ENCODE results near the gene KRTAP10-4. TPM values are rescaled to one million over a fixed set of nuclear protein-coding genes. Genes with fewer than 3 reads are reported as not detected.
A peak's percentile ranks its signal among the peaks of the same experiment; 100 is the strongest.

Gene KRTAP10-4
- total RNA-seq, 1 donor from 2014 or later: not detected

DNA sequence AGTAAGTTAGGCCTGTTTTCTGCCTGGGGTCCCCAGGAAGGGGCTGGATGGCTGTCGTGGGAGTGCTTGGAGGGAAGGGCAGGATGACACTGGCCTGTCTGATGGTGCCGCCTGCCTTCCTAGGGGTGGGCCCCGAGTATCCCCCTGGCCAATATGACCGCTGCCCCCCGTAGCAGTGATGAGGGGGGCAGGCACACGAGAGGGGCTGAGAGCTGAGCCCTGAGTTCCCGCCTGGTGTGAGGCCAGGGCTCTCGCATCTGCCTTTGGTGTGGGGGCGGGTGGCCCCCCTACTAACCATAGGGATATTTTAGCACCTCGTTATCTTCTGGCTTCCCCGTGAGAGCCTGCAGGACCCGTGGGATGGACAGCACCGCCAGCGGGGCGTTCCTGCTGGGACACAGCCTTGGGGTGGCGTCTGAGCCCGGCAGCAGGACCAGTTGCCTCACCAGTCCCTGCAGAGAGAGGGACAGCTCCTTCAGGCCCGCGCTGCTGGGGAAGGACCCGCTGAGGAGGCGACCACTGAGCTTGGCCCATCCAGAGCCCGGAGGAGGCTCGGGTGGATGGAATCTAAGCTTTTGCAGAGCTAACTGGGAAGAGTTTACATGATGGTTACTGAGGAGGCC lies 43.9 kb upstream of the KRTAP10-4 start:
- Mint-ChIP-seq H3K4me3 (ENCODE audit: unreplicated experiment) (no peak overlapping the region), H3K9me3 (ENCODE audit: unreplicated experiment) (no peaks in the 10 kb centered on the region)
- no peak for DNase-seq (ENCODE audit: low spot score)

DNA sequence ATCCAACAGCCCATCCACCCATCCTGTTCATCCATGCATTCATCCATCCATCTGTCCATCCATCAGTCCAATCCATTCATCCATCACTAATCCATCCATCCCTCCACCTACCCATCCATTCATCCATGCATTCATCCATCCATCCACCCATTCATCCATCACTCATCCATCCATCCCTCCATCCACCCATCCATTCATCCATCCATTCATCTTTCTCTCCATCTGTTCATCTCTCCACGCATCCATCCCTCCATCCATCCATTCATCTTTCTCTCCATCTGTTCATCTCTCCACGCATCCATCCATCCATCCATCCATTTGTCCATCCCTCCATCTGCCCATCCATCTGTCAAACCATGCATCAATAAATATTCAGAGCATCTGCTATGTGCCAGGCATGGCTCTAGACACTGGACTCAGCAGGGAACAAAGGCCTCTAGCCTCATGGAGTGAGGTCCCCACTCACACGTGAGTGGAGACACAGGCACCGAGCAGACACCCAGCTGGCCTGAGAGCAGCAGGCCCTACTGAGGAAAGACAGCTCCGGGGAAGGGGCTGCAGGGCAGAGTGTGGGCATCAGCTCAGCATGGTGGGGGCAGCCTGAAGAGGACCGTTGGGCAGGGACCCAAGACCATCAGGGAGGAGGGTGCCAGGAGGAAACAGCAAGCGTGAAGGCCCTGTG lies 43.2 kb upstream of the KRTAP10-4 start:
- Mint-ChIP-seq H3K27me3 (ENCODE audit: unreplicated experiment) (peaks cover 14% of the 10 kb centered on the region), H3K4me3 (ENCODE audit: unreplicated experiment) (peak overlapping the region; percentile 13), H3K9me3 (ENCODE audit: unreplicated experiment) (no peaks in the 10 kb centered on the region), H3K27ac (ENCODE audit: unreplicated experiment) (peak overlapping the region; percentile 39), H3K36me3 (ENCODE audit: low read depth, unreplicated experiment) (peaks cover 10% of the 10 kb centered on the region), H3K4me1 (ENCODE audit: unreplicated experiment) (no peaks in the 10 kb centered on the region)
- DNase-seq (ENCODE audit: low spot score): no peak
- TF ChIP-seq, protein P1, sequence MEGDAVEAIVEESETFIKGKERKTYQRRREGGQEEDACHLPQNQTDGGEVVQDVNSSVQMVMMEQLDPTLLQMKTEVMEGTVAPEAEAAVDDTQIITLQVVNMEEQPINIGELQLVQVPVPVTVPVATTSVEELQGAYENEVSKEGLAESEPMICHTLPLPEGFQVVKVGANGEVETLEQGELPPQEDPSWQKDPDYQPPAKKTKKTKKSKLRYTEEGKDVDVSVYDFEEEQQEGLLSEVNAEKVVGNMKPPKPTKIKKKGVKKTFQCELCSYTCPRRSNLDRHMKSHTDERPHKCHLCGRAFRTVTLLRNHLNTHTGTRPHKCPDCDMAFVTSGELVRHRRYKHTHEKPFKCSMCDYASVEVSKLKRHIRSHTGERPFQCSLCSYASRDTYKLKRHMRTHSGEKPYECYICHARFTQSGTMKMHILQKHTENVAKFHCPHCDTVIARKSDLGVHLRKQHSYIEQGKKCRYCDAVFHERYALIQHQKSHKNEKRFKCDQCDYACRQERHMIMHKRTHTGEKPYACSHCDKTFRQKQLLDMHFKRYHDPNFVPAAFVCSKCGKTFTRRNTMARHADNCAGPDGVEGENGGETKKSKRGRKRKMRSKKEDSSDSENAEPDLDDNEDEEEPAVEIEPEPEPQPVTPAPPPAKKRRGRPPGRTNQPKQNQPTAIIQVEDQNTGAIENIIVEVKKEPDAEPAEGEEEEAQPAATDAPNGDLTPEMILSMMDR (IDR thresholded peaks at IDR 0.05; ENCODE audit: unreplicated experiment): no peak

More for the DNA sequence above, 43.9 kb upstream of the KRTAP10-4 start:
- Mint-ChIP-seq H3K27ac (ENCODE audit: unreplicated experiment) (no peak overlapping the region), H3K4me1 (ENCODE audit: unreplicated experiment) (no peaks in the 10 kb centered on the region), H3K27me3 (ENCODE audit: unreplicated experiment) (peaks cover 10% of the 10 kb centered on the region), H3K36me3 (ENCODE audit: low read depth, unreplicated experiment) (peaks cover 6% of the 10 kb centered on the region)
- TF ChIP-seq, protein P1 (IDR thresholded peaks at IDR 0.05; ENCODE audit: unreplicated experiment): no peak

DNA sequence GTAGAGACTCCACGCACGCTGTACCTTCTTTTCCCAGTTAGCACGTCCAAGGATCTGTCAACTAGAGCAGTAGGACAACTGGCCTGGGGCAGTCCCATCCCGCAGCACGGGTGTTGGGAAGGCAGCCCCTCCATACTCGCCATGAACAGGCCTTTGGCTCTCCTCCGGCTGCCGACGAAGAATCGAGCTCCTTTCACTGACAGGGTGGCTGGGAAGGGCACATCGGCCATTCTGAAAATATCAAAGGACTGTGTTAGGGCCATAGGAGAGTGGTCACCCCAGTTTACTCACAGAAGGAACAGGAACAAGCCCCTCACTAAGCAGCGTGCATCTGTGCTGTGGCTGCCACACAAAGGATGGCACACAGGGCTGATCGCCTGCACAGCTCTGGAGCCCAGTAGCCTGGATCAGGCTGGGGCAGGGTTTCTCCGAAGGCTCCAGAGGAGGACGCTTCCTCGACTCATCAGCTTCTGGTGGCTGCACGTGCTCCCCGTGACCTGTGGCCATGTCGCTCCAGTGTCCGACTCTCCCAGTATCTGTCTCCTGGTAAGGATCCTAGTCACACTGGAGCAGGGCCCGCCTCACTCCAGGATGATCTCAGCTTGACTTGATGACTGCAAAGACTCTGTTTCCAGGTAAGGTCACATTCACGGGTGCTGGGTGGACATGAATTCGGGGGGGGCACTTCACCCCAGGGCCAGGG lies 42.5 kb upstream of the KRTAP10-4 start:
- H3K36me3 Mint-ChIP-seq (ENCODE audit: low read depth, unreplicated experiment): peaks cover 10% of the 10 kb centered on the region
- peaks cover 14% of the 10 kb centered on the region for H3K27me3 Mint-ChIP-seq (ENCODE audit: unreplicated experiment)
- H3K4me3 Mint-ChIP-seq (ENCODE audit: unreplicated experiment): no peak overlapping the region
- no peak for DNase-seq (ENCODE audit: low spot score)
- H3K9me3 Mint-ChIP-seq (ENCODE audit: unreplicated experiment): no peaks in the 10 kb centered on the region
- H3K27ac Mint-ChIP-seq (ENCODE audit: unreplicated experiment): no peak overlapping the region
- no peaks in the 10 kb centered on the region for H3K4me1 Mint-ChIP-seq (ENCODE audit: unreplicated experiment)
- TF ChIP-seq, protein P1 (IDR thresholded peaks at IDR 0.05; ENCODE audit: unreplicated experiment): no peak

DNA sequence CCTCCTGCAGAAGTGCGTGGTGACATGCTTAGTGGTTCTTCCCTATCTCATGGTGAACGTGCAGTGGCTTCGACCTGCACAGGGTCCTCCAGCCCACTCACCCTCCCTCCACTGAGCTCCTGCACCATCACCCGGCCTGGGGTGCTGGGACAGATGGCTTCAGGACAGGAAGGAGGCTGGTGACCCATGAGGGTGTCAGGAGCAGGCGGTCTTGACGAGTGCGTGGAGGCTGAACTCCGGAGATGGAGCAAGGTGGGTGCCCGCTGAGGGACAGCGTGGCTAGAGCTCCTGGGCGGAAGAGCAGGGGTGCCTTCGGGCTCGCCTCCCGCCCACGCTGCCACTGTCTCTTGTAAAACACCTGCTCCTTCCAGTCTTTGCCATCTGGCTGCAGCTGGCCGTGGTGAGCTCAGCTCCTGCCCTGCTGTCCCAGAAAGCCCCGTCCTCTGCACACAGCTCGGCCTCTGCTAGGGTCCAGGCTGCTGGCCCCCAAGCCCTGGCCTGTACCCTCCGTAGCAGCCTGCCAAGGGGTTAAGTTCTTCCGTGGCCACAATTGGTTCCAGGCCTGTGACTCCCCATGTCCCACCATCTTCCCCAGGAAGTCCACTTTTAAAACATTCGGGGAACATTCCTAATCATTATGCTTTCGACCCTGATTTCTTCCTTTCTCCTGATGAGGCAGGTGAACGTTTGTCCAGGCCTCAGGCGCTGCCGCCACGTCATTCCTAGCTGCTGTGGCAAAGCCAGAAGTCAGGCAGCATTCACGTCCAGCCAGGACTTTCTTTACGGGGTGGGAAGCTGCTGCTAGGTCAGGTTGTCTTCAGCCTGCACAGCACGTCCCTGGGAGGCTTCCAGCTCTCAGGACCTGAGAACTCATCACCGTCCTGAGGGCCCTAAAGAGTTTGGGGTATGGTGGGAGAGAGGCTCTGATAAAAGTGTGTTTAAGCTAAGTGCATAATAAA lies 41.6 kb upstream of the KRTAP10-4 start:
- no peak overlapping the region for H3K27ac Mint-ChIP-seq (ENCODE audit: unreplicated experiment)
- H3K9me3 Mint-ChIP-seq (ENCODE audit: unreplicated experiment): no peaks in the 10 kb centered on the region
- no peak for DNase-seq (ENCODE audit: low spot score)
- H3K4me3 Mint-ChIP-seq (ENCODE audit: unreplicated experiment): no peak overlapping the region
- peaks cover 11% of the 10 kb centered on the region for H3K27me3 Mint-ChIP-seq (ENCODE audit: unreplicated experiment)
- TF ChIP-seq, protein P1 (IDR thresholded peaks at IDR 0.05; ENCODE audit: unreplicated experiment): no peak
- peaks cover 10% of the 10 kb centered on the region for H3K36me3 Mint-ChIP-seq (ENCODE audit: low read depth, unreplicated experiment)
- H3K4me1 Mint-ChIP-seq (ENCODE audit: unreplicated experiment): no peaks in the 10 kb centered on the region
